GM19023 (cell line): Measurements from ENCODE around the gene RALGAPA2.

Experiments used
- ATAC-seq: cut with Tn5 transposase; IDR thresholded peaks from one replicate; pipeline ENCODE4 v1.9.1; 2021; ENCODE audit warnings: mild to moderate bottlenecking, moderate library complexity; ENCODE audit not compliant: unreplicated experiment

Gene RALGAPA2

DNA sequence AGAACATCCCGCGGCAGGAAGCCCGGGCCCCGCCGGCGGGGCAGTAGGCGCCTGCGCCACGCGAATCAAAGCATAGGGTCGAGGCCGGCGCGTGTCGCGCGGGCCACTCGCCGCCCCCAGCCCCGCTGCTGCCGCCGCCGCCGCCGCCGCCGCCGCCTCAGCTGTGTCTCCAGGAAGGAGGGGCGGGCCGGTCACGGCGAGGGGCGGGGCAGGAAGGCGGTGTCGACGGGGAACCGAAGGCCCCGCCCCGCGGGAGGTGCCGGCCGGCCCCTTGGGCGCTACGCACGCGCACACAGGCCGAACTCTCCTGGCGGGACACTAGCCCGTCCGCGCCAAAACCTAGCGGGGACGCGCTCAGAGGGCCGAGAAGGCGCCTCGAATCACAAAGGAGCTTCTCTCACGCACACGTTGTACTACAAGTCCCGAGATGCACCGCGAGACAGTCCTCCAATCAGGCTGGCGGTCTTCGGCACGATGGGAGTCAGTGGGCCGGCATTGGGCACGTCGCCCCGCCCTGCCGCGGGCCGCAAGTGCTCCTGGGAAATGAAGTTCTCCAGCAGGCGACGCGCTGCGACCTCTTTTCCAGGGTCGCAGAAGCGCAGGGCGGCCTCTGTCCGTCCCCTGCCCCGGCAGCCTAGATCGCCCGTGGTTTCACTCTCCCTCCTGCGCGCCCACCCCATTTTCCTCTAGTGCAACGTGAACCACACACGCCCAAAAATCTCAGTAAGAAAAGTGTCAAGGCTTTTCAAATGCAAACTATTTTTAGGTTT, at the start of gene RALGAPA2:
TSS of gene RALGAPA2 (minus strand) at position 171 of the 770 bp plus-strand sequence. CDS start at position 7, 164 bp downstream.
- ATAC-seq, result peak; percentile 96

DNA sequence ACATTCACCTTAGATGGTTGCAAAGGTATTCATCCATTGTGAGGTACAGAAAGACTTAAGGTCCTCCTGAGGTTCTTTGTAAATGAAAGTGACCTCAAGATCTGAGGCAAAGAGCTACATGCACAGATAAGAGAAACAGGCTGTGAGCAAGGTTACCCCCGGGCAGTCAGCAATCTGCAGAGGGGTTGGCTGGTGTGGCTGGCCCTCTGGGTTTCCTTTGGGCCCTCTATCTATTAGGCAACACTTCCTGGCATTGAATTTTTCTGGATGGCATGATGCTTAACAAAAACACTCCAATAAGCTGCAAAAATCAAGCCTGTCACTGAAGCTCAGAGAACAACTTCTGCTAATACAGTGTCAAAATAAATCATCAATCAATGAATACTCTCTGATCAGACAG, 48.9 kb upstream of the RALGAPA2 start:
- ATAC-seq, result no peak

DNA sequence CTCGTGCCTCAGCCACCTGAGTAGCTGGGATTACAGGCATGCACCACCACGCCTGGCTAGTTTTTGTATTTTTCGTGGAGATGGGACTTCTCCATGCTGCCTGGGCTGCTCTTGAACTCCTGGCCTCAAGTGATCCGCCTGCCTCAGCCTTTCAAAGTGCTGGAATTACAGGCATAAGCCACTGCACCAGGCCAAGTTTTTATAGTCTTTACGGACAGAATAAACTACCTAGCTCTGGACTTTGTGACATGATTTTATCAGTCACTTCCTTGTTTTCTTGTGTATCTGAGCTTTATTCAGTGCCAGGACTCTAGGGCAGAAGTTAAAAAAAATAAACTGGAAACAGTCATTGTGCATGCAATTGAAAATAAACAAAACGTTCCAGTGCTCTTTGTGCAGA, 46.7 kb upstream of the RALGAPA2 start:
- no peak for ATAC-seq

DNA sequence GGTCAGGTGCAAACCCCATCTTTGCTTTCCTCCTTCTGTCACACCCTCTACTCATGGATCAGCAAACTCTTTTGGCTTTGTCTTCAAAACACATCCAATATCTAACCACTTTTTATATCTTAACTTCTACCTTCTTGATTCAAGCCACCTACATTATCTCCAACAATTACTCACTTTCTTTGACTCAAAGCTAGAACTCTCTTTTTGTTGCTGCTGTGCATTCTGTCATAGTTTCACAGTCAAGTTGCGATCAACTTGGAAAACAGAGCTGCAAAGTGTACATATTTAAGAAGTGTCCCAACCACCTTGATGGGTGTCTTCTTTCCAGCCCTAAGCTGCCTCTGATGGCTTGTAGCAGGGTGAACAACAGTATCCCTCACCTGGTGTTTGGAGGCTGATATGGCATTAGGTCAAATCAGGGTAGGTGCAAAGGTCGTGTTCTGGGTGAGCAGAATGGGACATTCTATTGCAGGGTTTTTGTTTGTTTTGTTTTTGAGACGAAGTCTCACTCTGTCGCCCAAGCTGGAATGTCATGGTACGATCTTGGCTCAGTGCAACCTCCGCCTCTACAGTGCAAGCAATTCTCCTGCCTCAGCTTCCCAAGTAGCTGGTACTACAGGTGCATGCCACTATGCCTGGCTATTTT, 43.4 kb upstream of the RALGAPA2 start:
- ATAC-seq, result no peak

DNA sequence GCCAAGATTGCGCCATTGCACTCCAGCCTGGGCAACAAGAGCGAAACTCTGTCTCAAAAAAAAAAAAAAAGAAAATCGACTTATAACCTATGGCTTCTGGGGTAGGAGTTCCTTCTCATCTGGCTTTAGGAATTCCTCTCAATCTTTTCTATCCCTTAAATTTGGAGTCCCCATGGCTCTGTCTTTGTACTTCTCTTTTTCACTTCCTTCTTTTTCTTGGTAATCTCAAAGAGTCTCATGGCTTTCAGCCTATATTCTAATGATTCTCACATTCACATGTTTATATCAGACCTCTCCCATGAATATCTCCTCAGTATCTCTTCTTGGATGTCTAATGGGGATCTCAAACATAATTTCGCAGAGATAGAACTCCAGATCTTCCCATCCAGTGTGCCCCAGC, 42.8 kb upstream of the RALGAPA2 start:
- ATAC-seq, result no peak

DNA sequence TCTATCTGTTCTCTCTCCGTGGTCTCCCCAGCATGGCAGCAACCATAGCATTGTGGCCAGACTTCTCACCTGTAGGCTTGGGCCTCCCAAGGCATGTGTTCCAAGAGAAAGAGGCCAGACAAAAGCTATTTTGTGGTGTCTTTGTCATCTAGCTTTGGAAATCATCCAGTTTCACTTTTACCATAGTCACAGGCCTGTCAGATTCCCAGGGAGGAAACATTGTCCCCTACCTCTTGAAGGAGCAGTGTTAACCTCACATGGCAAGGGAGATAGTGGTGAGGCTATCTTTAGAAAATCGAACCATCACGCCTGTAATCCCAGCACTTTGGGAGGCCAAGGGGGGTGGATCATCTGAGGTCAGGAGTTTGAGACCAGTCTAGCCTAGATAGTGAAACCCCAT, 42.3 kb upstream of the RALGAPA2 start:
- no peak for ATAC-seq

DNA sequence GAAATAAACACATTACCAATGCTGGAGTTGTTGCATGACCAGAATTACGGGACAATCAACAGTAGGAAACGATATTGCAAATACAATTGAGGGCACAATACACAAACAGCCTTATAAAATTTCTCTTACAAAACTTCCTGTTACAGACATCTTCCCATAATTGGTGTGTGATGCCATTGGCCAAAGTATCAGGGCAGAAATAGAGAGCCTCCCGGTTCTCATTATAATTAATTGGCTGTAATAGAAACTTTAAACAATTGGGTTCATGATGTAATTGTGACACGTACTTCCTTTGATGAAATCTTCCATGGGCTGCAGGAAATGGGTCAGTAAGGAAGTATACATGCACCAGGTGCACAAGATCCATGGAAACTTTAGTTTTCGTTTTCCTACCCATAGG, 40.3 kb upstream of the RALGAPA2 start:
- no peak for ATAC-seq

DNA sequence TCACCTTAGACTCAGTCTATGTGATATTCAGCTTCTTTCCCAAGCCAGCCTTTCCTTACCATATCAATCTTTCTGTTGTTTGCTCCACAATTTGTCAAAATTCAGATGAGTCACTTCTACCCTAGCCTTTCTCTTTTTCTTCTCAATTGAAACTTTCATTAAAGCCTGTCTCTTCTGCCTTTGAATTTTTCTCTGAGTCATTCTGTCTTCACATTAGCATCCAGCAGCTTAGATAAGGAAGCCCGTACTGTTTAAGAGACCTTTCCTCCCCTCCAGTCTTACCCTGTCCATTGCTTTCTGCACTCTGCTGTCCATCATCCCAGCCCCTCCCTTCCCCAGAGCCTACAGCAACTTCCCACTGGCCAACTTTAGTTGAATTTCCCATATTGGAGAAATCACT, 34.9 kb upstream of the RALGAPA2 start:
- ATAC-seq, result no peak

DNA sequence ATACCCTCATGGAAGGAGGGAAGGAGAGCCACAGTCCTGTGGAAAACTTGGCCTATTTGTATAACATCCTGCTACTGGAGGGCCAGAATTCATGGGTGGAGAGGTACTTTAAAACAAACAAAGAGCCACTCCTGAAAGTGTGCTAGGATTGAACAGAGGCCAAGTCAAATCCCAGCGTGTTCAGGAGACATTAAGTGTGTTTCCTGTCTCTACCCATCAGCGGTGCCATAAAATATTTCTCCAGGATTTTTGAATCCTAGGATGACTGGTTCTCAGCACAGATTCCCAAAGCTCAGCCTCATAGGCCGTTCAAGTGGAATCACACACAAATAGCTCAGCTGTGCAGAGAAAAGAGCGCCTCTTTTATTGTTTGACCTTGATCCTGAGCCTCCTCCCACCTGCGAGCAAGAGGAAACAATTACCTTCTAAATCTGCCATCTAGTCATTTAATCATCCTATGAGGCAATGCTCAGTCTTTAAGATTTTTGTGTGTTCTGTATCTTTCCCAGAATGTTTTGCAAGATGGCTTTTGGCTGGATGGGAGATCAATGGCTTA, 31.8 kb upstream of the RALGAPA2 start:
- ATAC-seq, result no peak

DNA sequence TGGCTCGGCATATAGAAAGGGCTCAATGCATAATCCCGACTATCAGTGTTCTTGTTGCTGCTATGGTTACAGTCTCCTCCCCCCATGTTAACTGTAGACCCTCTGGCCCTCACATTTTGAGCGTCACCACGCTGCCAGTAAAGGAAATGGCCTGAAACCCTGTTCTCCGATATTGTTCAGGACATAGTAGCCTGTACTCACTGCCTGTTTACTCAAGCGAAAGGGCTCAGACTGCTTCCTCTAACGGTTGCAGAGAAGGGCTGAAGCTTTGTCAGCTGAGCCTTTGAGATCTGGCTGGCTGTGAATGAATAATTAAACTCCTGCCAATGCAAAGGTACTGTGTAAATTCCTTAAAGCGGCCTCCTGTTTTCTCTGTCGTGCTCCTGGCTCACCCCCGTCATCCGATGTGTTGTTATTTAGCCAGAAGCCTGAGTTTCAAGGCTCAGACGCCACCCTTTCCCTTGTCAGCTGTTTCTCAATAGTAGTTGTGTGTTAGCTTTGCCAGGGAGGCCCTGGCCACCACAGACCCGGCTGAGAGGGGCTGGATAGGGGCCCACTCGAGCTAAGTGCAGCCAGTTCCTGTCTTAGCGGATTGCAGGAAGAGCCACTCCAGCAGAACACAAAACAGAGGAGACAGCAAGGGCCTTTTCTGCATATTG, 31.2 kb upstream of the RALGAPA2 start:
- no peak for ATAC-seq

DNA sequence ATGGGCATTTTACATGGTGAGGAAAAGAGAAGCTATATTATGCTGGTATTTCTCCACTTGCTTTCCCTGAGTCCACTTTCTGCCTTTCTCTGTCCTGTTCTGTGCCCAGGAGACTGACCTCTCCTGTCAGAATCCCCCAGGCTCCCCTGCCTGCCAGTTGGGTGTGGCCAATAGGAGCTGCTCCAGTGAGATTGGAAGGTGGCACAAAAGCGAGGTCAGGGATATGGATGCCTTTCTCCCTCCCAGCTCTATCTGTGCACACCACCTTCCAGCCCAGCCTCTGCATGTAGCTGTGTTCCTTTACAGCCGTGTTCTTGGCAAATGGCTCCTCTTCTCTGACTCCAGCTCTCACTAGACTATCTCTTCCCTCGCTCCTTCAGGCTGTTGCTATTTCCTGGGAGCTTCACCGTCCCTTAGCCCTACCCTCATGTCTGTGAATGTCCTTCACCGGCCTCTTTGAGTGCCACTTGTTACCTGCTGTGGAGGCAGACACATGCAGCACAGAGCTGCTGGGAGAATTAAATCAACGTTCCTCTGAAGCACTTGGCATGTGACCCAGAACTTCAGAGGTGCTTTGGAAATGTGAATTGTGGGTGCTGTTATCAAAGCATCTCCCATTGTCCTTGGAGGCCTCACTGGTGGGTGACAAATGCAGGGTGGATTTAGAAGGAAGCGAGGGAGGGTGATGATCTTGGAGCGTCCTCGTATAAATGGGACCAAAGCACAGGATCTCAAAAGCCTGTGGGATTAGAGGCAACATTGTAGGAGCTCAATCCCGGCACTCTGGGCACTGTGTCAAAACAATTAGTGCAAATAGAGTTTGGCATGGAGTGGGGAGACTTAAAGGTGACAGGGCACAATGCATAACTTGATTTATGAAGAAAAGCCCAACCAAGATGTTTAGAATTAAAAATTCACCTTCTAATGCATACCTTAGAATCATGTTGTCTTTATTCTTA, 28.9 kb upstream of the RALGAPA2 start:
- no peak for ATAC-seq

DNA sequence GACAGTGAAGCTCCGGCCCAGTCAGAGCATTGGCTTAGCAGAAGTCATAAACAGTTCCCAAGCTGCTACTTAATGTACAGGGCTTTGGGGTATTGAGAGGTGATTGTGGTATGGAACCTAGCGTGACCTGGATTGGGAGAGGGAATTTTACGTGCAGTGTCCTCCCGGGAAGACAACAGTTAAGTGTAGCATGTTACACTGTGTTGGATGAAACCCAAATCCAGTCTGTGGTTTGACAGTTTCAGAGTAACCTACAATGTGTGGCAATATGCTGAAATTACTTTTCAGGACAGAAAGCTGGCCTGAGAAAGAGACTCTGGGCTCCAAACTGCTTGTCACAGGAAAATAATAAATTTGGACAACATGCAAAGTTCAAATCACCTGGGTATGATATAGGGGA, 28.1 kb upstream of the RALGAPA2 start:
- no peak for ATAC-seq

DNA sequence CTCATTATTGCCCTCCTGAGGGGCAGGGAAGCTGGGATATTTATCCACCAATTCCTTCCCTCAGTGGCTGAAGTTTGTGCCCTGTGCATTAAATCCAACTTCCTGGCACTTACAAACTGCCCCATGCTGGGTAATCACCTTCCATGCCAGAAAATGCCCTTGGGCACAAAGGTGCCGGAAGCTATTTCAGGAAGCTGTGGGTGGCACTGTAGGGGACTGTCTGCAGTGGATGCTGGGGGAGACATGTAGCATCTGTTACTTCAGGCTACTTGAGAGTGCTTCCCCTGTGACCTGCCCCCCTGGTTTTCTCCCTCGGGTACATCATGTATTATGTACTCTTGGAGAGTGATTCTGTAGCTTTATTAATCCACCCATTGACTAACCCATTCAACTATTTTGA, 24.7 kb upstream of the RALGAPA2 start:
- no peak for ATAC-seq

DNA sequence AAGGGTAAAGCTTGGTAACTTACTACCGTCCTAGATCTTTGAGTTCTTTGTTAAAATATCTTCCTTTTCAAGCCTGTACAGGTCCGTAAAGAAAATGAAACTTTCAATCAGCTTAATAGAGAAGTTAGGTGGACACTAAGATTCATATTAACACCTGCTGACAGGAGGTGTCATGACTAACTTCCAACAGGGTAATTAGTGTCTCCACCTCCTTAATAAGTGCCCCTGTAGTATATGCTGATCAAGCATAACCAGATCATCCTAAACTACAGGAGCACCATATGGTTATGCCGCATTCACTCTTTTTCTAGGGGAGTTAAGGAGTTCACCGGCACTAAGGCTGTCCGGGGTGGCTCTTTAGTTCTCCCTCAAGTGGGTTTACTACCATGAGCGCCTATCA, 23.9 kb upstream of the RALGAPA2 start:
- no peak for ATAC-seq

DNA sequence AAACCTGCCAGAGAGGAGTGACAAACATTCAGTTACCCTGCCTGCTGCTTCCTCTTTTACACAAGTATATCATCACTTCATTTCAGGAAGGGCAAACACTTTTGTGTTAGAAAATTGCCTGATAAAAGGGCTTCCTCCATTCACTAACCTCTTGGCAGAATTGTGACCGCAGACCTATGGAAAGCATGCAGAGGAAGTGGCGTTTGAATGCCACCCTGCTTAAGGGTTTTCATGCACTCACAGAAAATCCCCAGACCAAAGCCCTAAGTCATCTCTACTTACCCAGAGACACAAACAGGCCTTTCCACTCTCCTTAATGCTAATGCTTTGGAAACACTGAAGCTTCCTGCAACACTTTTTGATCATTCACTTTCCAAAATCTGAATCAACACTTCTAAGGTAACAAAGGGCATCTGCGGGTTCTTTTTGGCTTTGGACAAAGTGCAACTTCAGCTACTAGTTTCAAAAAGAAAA, 22.1 kb upstream of the RALGAPA2 start:
- ATAC-seq, result no peak

DNA sequence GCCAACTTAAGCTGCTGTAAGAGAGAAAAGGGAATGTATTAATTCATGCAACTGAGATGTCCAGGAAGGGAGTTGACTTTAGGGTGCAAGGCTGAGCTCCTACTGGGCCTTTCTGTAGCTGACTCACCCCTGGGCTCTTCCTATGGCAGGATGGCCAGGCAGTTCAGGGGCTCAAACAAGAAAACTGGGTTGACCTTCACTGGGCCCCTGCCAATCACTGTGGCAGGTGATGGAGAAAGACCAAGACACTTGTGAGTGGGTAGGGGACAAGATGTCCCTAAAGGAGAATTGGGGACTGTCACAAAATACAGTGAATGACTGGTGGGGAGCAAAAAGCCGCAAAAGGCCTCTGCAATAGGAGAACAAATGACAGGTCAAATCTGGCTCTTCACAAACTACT, 21.5 kb upstream of the RALGAPA2 start:
- no peak for ATAC-seq

DNA sequence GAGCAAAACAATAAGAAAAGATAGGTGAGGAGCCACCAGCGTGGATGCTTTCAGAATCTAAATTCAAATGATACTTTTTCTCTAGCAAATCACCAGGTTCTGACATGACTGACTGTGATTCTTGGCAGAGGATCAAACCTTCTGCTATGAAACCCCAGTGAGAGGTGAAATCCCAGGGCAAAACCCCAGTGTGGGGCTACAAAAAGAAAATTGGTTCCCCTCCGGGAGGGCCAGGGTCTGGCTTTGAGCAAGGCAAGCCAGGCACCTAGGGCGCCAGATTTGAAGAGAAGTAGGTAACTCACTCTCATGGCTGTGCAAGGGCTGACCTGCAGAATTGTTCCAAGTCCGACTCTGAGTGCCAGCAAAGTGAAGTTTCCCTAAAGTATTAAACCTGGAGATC, 20.2 kb upstream of the RALGAPA2 start:
- no peak for ATAC-seq

DNA sequence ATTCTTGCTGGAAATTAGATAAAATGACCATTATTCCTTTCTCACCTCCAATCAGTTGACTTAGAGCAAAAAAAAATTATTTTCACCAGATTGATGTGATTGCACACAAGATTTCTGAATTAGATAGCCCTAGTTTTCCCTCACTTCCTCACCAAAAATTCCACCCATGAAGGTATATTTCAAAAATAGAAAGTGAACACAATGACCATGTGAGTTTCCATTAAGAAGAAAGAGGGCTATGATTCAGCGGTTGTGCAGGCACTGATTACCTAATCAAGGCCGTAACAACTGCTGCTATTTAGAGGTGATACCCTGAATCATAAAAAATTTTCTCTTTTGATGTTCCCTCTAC, 19.5 kb upstream of the RALGAPA2 start:
- ATAC-seq, result no peak

DNA sequence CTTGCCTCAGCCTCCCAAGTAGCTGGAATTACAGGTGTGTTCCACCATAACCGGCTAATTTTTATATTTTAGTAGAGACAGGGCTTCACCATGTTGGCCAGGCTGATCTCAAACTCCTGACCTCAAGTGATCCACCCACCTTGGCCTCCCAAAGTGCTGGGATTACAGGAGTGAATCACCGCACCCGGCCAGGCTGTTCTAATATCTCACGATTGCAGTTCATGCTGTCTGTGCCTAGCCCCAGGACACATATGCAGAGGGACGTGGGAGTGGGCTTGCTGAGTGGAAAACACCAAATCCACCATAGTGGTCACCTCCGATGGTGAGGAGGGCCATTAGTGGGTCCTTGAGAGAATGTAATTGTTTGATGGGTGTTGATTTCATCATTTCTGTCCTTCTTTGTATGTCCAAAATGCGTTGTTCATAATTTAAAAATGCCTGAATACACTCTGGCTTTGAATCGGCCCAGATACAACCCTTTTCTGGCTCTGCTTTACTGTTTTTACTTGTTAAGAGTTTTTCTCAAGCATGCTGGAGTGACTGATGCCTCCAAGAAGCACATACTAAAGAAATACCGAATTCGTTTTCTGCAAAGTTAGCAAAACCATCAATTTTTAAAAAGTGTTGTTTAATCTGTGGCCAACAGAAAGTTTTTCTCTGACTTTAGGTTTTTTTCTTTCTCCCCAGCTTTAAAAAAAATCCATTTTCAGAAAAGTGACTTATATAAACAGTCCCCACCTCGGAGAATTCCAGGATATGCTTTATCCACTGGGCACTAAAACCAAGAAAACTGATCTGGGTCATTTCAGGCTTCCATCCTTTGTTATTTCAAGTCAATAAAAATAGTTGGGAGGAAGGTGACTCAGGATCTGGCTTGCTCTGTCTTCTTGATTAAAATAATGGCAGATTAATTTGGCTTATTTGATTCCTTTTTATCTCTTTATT, 18.8 kb upstream of the RALGAPA2 start:
- no peak for ATAC-seq

DNA sequence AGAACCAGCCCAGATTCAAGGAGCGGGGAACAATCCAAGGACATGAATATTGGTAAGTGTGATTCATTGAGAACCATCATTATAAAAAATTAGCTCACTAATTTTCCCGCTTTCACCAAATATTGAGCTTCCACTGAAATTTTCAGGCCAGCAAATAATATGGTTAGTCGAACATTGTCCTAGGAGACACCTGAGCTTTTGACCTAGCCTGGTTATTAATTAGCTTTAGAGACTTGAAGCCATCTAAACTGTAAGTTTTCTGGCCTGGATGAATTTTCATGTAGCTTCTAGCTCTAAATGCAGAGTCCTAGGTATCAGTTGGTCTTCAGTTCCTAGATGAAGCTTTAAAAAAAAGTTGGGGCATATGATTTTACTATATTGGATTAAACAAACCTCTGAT, 17.1 kb upstream of the RALGAPA2 start:
- no peak for ATAC-seq
